Stimulated activated CD4-positive, alpha-beta T cell treated with anti-CD3 and anti-CD28 coated beads, Interleukin-15, amount 100 ng/mL, for 48 hours (primary cell): ENCODE results near the gene LIN7A.

Experiments
- DNase-seq, 2 donors: peaks; one replicate each; pipeline ENCODE4 v3.0.0-alpha.2; 2020; ENCODE audit warnings: low read depth in 2 of 2

The LIN7A gene

GRCh38 chr12:80860206-80860605, 77.5 kb downstream of the LIN7A start:
- DNase-seq = no peak

GRCh38 chr12:80858356-80858755, 79.4 kb downstream of the LIN7A start:
- no peak for DNase-seq

GRCh38 chr12:80857311-80857710, 80.4 kb downstream of the LIN7A start:
- DNase-seq = no peak

GRCh38 chr12:80849337-80849736, 88.4 kb downstream of the LIN7A start:
- DNase-seq = no peak

GRCh38 chr12:80848858-80849257, 88.9 kb downstream of the LIN7A start:
- DNase-seq = no peak

GRCh38 chr12:80847575-80847974, 90.2 kb downstream of the LIN7A start:
- no peak for DNase-seq

GRCh38 chr12:80846952-80847351, 90.8 kb downstream of the LIN7A start:
- no peak for DNase-seq

- DNase-seq = no peak
These were observed 92.1 kb downstream of the LIN7A start for GRCh38 chr12:80845639-80846038.

- no peak for DNase-seq
These were observed 93.8 kb downstream of the LIN7A start for GRCh38 chr12:80843969-80844368.

- DNase-seq = no peak
These were observed 99.0 kb downstream of the LIN7A start for GRCh38 chr12:80838708-80839107.

- no peak for DNase-seq
These were observed 99.6 kb downstream of the LIN7A start for GRCh38 chr12:80838024-80838658.

GRCh38 chr12:80837342-80837978, 100.3 kb downstream of the LIN7A start:
- DNase-seq = no peak

GRCh38 chr12:80834724-80835123, 103.0 kb downstream of the LIN7A start:
- DNase-seq = no peak

- DNase-seq = no peak
These were observed 107.1 kb downstream of the LIN7A start for GRCh38 chr12:80830533-80831088.

GRCh38 chr12:80829767-80830166, 108.0 kb downstream of the LIN7A start:
- no peak for DNase-seq

GRCh38 chr12:80825506-80825905, 112.2 kb downstream of the LIN7A start:
- DNase-seq = no peak

GRCh38 chr12:80823393-80823792, 114.3 kb downstream of the LIN7A start:
- DNase-seq = no peak

GRCh38 chr12:80821513-80822000, 116.2 kb downstream of the LIN7A start:
- no peak for DNase-seq

GRCh38 chr12:80818878-80819277, 118.9 kb downstream of the LIN7A start:
- no peak for DNase-seq

GRCh38 chr12:80815351-80815750, 122.4 kb downstream of the LIN7A start:
- DNase-seq = no peak

GRCh38 chr12:80814453-80814852, 123.3 kb downstream of the LIN7A start:
- no peak for DNase-seq

- DNase-seq = no peak
These were observed 123.9 kb downstream of the LIN7A start for GRCh38 chr12:80813820-80814219.
